ENCODE results near the gene MCIDAS.

DNA sequence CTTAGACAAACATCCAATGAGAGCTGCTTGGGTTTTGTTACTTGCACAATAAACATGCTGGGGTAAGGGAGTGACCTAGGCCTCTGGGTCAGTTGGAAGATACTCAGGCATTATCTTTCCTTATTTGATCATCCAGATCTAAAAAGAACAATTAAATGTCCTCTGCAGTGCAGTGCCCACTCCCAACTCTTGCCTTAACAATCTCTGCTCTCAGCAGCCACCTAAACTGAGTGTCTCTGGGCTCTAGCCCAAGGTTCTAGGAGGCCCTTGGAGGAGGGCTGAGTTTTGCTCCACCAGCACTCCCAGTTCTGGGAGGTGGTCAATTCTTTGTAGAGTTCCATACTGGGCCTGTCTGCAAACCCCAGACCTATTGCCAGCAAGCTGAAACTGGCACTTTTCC, 1.8 kb downstream of the MCIDAS start:
- TF ChIP-seq, protein P1, sequence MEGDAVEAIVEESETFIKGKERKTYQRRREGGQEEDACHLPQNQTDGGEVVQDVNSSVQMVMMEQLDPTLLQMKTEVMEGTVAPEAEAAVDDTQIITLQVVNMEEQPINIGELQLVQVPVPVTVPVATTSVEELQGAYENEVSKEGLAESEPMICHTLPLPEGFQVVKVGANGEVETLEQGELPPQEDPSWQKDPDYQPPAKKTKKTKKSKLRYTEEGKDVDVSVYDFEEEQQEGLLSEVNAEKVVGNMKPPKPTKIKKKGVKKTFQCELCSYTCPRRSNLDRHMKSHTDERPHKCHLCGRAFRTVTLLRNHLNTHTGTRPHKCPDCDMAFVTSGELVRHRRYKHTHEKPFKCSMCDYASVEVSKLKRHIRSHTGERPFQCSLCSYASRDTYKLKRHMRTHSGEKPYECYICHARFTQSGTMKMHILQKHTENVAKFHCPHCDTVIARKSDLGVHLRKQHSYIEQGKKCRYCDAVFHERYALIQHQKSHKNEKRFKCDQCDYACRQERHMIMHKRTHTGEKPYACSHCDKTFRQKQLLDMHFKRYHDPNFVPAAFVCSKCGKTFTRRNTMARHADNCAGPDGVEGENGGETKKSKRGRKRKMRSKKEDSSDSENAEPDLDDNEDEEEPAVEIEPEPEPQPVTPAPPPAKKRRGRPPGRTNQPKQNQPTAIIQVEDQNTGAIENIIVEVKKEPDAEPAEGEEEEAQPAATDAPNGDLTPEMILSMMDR (conservative IDR thresholded peaks at IDR 0.05; ENCODE audit: low read length) = no peak
- TF ChIP-seq EZH2phosphoT487 (IDR thresholded peaks at IDR 0.05; ENCODE audit: borderline replicate concordance, low read depth, low read length) = no peak

Data from OCI-LY7 (cell line).